22Rv1 (cell line): ENCODE measurements around the gene GLRA2.

ENCODE experiments used
- ZFX ChIP-seq: fragments of 450-650 bp; IDR thresholded peaks from 2 replicates; pipeline ENCODE4 v1.6.1; 2017; ENCODE audit warnings: antibody characterized with exemption, borderline replicate concordance
- TF ChIP-seq, protein P1 (sequence below): fragments of 450-650 bp; IDR thresholded peaks from 2 replicates; pipeline ENCODE4 v1.5.1; 2017; ENCODE audit warnings: mild to moderate bottlenecking

- TF ChIP-seq, protein P1, sequence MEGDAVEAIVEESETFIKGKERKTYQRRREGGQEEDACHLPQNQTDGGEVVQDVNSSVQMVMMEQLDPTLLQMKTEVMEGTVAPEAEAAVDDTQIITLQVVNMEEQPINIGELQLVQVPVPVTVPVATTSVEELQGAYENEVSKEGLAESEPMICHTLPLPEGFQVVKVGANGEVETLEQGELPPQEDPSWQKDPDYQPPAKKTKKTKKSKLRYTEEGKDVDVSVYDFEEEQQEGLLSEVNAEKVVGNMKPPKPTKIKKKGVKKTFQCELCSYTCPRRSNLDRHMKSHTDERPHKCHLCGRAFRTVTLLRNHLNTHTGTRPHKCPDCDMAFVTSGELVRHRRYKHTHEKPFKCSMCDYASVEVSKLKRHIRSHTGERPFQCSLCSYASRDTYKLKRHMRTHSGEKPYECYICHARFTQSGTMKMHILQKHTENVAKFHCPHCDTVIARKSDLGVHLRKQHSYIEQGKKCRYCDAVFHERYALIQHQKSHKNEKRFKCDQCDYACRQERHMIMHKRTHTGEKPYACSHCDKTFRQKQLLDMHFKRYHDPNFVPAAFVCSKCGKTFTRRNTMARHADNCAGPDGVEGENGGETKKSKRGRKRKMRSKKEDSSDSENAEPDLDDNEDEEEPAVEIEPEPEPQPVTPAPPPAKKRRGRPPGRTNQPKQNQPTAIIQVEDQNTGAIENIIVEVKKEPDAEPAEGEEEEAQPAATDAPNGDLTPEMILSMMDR, result no peak
- no peak for TF ChIP-seq ZFX
Measured at GRCh38 chrX:14618177-14618965, 89.0 kb downstream of the GLRA2 start.
